Measurements from ENCODE around the gene MDP1. TPM values are rescaled to one million over a fixed set of nuclear protein-coding genes. Genes with fewer than 3 reads are reported as not detected.
"Not testable (repeated sequence)": the region's sequence is repeated elsewhere in the genome, so short reads cannot be mapped to it uniquely, and the experiment has no call there.

The MDP1 gene
- total and polyA plus RNA-seq, 2 of the 8 experiments (the other 6 are each of a cell fraction or from before 2014, with no cell fraction given), result 17.7 to 32.2 TPM

GRCh38 chr14:24202538-24202937 is 13.3 kb downstream of the MDP1 start:
- DNase-seq (ENCODE audit: low read depth in 1 of 2, low spot score in 2 of 2), result not testable (repeated sequence)
- POLR2A ChIA-PET (ENCODE audit: partially characterized antibody), result interaction anchor here (0.9 to 5.0 kb wide), 7 partner anchors 11 to 40 kb away, joined by 3 to 24 read pairs (median 6); partner anchors contain the start of genes CHMP4A, IPO4, MDP1 and REC8

More at GRCh38 chr14:24202538-24202937, 13.3 kb downstream of the MDP1 start:
- peak overlapping the region in 1 of 4 experiments; percentile 36; a peak in 2 of 8 replicates for H3K4me3 ChIP-seq (ENCODE audit: extremely low read depth in 1 of 4, insufficient read depth in 2 of 4, low read depth in 3 of 4, low read length in 4 of 4)
- H3K56ac ChIP-seq (replicated peaks; ENCODE audit: insufficient read length, low read depth, low read length); H2BK12ac ChIP-seq (ENCODE audit: low read depth, low read length); H3K23ac ChIP-seq (ENCODE audit: insufficient read length); H4K91ac ChIP-seq (replicated peaks; ENCODE audit: insufficient read length, low read length); H3K23me2 ChIP-seq (ENCODE audit: low read depth, low read length); H3K9me3 ChIP-seq (ENCODE audit: insufficient read depth in 2 of 2, low read depth in 1 of 2, low read length in 1 of 2); H3K4me1 ChIP-seq (replicated peaks in 1 of 4; ENCODE audit: control insufficient read depth in 3 of 4, insufficient read depth in 4 of 4, low read length in 3 of 4); H3K9ac ChIP-seq (replicated peaks in 1 of 4; ENCODE audit: extremely low read depth in 1 of 4, low read depth in 3 of 4, low read length in 3 of 4); H4K5ac ChIP-seq (ENCODE audit: insufficient read length, low read depth, low read length); H3K27me3 ChIP-seq (replicated peaks in 1 of 4; ENCODE audit: control insufficient read depth in 3 of 4, extremely low read depth in 1 of 4, insufficient read depth in 3 of 4, low read length in 3 of 4); H2AFZ ChIP-seq (ENCODE audit: low read length); H2BK20ac ChIP-seq (ENCODE audit: low read length); H4K20me1 ChIP-seq (replicated peaks in 1 of 2; ENCODE audit: control insufficient read depth in 1 of 2, insufficient read depth in 2 of 2, low read length in 2 of 2); H3K4ac ChIP-seq (replicated peaks; ENCODE audit: insufficient read length, low read depth, low read length); H2BK120ac ChIP-seq (replicated peaks; ENCODE audit: low read depth, low read length); FAIRE-seq; H2BK15ac ChIP-seq (ENCODE audit: low read length); H3K14ac ChIP-seq (ENCODE audit: insufficient read length); H3K18ac ChIP-seq (ENCODE audit: extremely low read depth, low read length); H2AK5ac ChIP-seq (ENCODE audit: low read depth, low read length); H4K8ac ChIP-seq (ENCODE audit: extremely low read depth, insufficient read depth, low read length); H3K79me1 ChIP-seq (ENCODE audit: low read depth, low read length); H3K79me2 ChIP-seq (ENCODE audit: control insufficient read depth in 1 of 2, insufficient read depth in 2 of 2, low read length in 2 of 2): not testable (repeated sequence)
- peak overlapping the region; percentile 38 to 45; a peak in 1 of 4 replicates for H3K4me2 ChIP-seq (ENCODE audit: insufficient read depth in 1 of 2, low read depth in 2 of 2, low read length in 2 of 2)
- peaks cover 9 to 34% (median 22%) of the 10 kb centered on the region in 4 experiments; a peak in 7 of 8 replicates for H3K36me3 ChIP-seq (ENCODE audit: control insufficient read depth in 2 of 4, insufficient read depth in 4 of 4, low read length in 3 of 4)
- 0 out of 2 replicates have a peak overlapping the region, but pooled peaks have one; percentile 89 for H2BK5ac ChIP-seq (ENCODE audit: low read depth, low read length)
- 45% methylated on average over 8 of the region's 8 CpGs; no CpG with 5 or more reads in 1 of the 2 experiments for WGBS, 2 experiments (ENCODE audit: extremely low coverage in 1 of 2, insufficient coverage in 1 of 2, insufficient read length in 1 of 2, insufficient replicate concordance in 2 of 2, low coverage in 1 of 2, low lambda C conversion rate in 2 of 2, missing lambda C conversion rate in 1 of 2)
- CTCF ChIA-PET (ENCODE audit: partially characterized antibody), result interaction anchor here (1.0 to 2.3 kb wide), 2 partner anchors 12 to 14 kb away, joined by 3 to 9 read pairs; partner anchors contain the start of gene CHMP4A
- H3K27ac ChIP-seq (ENCODE audit: low read depth, low read length), result peak overlapping the region; percentile 63; the same call in 1 of the 2 replicates

Data from H1 (cell line).